RCC 7860 (cell line): ENCODE measurements around the gene TIMM17A.

Source experiments
- DNase-seq: peaks from one replicate; pipeline ENCODE4 v3.0.0-alpha.2; 2015; ENCODE audit warnings: low spot score
- FAIRE-seq: peaks from 2 replicates; lab custom pipeline; 2012; peaks lifted over from hg19 to GRCh38; lab: Jason Lieb, UNC

Gene TIMM17A

DNA sequence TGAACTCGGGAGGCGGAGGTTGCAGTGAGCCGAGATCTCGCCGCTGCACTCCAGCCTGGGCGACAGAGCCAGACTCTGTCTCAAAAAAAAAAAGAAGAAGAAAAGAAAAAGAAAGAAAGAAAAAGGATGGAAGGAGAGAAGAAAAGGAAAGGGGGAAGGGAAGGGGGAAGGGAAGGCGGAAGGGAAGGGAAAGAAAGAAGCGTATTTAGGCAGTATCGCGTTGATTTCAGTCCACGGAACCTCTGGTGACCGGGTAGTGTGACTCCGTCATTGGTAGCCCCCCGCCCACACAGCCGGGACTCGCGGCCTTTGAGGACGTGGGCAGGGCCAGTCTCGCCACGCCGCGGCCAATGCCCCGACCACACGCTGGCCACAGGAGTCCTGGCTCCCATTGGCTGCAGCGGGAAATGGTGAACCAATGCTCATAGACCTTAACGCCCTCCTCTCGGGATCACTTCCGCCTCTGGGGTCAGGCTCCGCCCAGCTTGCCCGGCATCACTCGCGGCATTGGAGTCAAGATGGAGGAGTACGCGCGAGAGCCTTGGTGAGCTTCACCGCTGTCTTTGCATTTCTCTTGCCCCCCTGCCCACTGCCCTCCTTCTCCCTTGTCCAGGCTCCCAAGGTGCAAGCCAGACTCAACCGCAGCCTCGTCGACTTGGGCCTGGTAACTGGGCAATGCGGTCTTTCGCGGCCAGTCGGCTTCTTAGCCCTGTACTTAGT, at the start of gene TIMM17A:
Gene TIMM17A (plus strand): TSS at position 495 of the 720 bp plus-strand sequence. CDS start 24 bp downstream, at position 519.
- DNase-seq = peak; percentile 96
- FAIRE-seq = peak; percentile 92

DNA sequence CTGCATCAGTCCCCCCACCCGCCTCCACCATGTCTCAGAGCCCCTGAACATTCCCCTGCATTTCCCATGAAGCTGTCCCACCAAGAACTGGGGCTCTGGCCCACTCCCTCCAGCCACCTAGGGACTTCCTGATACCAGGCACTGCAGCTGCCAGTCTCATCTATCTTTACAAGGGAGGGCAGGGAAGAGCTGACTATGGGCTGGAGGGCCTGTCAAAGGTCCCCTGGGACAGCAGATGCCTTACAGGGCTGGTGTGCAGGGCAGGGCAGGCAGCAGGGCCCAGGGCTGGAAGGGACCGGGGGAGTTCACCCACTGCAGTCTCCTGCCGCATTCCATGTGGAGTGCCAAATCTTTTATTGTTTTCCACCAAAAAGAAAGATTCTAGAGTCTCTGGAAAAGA, 49.0 kb upstream of the TIMM17A start:
- FAIRE-seq = no peak
- no peak for DNase-seq

- FAIRE-seq (no peak), DNase-seq (no peak)
Measured at GRCh38 chr1:201907621-201908020, 47.7 kb upstream of the TIMM17A start.

DNA sequence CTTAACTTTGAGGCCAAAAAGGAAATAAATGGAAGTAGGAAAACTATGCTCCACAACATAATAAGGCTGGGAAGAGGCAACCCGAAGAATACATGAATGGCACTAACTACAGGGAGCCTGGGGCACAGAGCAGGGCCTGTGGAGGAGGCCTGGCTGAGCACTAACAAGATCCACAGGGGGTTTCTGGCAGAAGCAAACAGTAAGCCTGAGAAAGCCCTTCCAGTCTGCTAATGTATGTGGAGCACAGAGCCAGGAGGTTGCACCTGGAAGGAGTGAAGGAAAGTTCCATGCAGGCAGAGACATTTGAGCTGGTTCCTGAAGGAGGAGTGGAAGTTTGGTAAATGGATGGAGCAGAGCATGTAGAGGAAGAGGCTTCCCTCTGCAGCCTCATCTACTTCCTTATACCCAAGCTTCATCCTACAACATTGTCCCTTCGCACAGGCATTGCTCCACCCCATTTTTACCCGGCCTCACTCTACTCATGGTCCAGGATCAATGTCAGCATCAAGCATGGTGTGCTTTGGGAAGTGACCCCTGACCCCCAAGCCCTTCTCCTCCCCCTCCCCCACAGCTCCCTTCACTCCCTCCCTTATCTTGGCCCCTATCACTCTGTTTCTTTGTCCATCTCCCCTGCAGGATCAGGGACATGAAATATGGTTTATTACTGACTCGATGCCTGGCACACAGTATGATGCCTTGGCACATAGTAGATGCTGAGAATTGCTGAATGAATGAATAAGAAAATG, 43.3 kb upstream of the TIMM17A start:
- FAIRE-seq (no peak), DNase-seq (no peak)

DNA sequence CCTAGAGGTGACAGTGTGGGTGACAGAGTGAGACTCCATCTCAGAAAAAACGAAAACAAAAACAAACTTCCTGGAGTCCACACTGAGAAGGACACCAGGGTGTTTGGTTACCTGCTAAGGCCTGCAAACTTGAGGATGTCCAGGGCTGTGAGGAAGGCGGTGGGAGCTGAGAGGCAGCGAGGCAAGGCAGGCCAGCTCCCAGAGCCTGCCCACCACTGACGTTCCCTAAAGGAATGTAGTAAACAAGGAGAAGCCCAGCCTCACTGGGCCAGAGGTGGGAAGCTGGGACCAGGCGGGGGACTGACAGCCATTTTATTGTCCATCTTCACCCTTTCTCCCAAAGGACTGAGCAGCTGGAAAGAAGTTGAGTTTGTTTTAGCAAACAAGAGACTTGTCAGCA, 42.5 kb upstream of the TIMM17A start:
- no peak for FAIRE-seq

DNA sequence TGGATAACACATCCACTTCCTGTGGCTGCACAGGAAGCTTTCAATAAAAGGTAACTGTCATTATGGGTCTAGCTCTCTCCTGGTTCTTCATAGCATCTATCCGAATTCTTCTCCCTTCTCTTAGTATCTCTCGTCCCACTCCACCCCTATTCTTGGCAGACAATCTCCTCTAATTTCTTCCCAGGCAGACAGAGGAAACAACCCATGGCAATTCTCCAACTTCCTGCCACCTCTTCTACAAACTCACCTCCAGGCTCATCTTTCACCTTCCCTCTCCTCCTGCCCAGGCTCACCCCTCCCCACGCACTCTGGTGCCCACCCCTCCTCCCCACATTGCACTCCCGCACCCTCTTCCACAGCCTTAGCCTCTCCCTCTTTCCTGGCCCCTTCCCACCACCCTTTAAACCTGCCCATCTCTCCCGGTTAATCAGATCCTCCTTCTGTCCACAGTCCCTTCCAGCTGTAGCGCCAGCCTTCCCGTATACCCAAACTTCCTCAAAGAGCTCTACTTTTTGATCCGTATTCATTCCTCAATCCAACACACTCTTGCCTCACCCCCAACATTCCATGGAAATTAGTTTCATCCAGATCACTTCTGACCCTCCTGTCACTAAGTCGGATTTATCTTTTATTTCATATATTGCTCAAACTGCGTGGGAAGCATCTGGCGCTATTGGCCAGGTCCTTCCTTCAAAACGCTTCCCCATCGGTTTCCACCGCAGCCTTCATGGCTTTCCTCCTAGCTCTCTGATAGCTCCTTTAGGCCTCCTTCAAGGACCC, 40.7 kb upstream of the TIMM17A start:
- FAIRE-seq = no peak
- no peak for DNase-seq

More for the DNA sequence above, 42.5 kb upstream of the TIMM17A start:
- DNase-seq = no peak

GRCh38 chr1:201916649-201917249, 38.6 kb upstream of the TIMM17A start:
- FAIRE-seq (peak; percentile 58), DNase-seq (peak; percentile 87)

DNA sequence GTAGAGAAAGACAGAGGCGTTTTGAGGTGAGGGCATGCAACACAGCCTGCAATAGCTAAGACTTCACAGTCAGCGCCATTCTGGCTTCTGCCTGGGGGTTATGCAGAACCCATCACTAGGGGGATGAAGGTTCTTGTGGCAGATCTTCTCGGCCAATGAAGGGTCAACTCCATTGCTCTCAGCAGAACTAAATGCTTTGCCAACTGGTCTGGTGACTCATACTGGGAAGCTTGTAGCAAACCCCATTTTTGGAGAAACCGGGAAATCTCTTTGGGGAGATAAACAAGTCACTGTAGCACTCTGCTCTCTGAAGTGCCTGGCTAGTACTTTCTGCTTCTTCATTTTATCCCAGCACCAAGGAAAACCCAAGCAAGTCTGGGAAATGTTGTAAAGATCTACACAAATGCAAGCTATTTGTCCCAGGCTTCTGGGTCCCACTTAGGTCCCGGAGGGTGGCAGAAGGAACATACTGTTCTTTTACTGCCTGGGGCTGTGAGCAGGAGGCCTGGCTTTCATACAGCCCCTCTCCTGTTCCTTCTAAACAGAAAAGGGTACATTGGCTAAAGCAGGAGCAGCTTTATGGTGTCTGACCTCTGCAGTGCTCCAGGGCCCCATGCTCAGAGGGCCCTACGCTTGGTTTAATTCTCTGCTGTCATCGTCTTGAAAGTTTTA, 37.8 kb upstream of the TIMM17A start:
- FAIRE-seq (no peak), DNase-seq (peak; percentile 6)

- DNase-seq (no peak), FAIRE-seq (no peak)
Measured at GRCh38 chr1:201918343-201918742, 37.0 kb upstream of the TIMM17A start.

- FAIRE-seq (no peak), DNase-seq (no peak)
Measured at GRCh38 chr1:201921952-201922558, 33.2 kb upstream of the TIMM17A start.

DNA sequence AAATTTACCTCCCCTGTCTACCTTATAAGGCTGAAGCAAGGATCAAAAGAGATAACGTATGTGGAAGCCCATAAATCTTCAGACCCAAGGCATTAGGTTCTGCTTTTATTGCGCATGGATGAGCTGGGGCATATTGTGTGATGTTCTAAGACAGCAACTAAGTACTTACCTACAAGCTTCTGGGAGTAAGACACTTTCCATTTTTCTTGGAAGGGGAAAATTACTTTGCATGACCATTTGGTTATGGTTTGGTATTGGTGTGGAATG, 30.1 kb upstream of the TIMM17A start:
- FAIRE-seq (no peak), DNase-seq (no peak)

DNA sequence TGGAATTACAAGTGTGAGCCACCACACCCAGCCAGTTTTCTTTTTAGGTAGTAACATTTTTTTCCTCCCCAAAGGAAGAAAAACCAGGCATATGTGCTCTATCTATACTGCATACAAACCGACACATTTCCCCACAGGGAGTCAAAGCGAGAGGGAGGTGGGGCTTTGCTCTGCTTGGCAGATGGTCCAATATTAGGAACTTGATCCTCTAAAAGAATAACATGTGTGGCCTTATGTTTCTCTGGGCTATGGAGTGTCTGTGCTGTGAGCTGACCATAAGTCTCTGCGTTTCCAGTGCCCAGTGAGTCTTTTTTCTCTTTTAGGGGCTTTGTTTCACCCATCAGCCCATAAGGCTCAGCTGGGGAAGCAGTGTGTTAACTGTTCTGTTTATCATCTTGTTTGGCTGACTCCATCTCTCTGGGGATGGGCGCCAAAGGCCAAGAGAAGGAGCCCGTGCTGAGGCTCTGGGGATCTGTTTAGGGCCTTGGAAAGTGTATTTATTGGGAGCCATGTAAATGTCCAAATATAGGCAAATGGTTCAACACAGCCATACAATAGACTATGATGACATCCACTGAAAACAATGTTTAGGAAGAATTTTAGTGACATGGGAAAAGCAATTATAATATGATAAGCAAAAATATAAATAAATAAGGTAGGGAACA, 29.2 kb upstream of the TIMM17A start:
- FAIRE-seq (no peak), DNase-seq (no peak)

DNA sequence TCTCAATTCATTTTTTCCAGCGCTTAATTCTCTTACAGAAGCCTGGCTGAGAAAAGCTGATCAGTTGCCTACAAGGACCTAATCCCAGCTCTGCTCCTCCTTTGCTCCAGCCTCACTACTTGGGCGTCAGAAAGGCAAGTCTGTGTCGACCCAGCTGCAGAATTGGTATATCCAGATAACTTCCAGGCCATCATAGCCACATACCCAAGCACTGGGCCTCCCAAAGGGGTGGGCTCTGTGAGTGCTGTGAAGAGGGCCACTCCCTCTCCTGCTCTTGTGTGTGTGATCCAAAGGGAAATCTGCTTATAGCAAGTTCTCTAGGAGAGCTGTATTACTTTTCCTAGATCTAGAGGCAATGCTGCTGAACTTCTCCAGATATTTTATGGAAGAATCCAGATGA, 27.0 kb upstream of the TIMM17A start:
- FAIRE-seq (no peak), DNase-seq (no peak)

- no peak for FAIRE-seq
- no peak for DNase-seq
Measured at GRCh38 chr1:201930137-201930536, 25.2 kb upstream of the TIMM17A start.

DNA sequence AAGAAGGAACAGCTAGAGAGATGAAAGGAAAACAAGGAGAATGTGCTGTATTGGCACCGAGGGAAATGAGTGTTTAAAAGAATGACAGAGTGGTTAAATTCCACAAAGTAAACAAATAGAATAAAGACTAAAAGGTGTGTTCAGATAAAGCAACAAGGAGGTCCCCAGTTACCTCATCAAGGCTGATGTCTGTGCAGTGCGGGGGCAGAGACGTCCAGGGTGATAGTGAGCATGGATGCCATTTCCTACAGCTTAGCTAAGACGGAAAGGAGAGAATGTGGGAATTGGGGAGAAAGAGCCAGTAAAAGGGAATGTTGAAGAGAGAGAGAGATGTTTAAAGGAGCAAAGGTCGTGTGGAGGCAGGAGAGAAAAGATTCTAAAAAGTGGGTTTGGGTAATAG, 24.5 kb upstream of the TIMM17A start:
- no peak for FAIRE-seq

DNA sequence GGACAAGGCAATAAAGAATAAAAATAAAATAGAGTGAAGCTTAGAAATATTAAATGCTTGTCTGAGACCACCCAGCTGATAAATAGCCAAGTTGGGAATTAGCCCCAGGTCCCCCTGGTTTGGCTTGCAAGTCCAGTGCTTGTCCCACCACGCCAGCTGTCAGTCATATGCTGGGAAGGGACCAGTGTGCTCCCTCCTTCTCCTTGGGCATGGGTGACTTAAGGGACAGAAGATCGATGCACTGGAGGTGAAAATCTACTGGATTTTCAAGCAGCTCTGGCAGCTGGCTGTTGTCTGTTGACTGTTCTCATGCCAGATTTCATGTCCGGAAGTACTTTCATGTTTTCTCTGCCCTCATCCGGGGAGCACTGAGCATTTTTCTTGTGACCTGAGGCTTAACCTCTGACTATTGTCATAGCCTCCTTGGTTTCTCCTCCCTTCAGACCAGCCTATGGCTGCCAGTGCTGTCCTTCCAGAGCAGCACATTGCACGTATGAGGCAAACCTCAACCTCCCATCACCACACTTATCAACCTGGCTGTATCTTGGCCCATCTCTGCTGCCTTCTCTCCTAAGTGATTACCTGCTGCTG, 21.4 kb upstream of the TIMM17A start:
- FAIRE-seq (no peak), DNase-seq (peak; percentile 8)

More for the DNA sequence above, 24.5 kb upstream of the TIMM17A start:
- no peak for DNase-seq

GRCh38 chr1:201937624-201938213, 17.6 kb upstream of the TIMM17A start:
- FAIRE-seq (no peak), DNase-seq (peak; percentile 41)

DNA sequence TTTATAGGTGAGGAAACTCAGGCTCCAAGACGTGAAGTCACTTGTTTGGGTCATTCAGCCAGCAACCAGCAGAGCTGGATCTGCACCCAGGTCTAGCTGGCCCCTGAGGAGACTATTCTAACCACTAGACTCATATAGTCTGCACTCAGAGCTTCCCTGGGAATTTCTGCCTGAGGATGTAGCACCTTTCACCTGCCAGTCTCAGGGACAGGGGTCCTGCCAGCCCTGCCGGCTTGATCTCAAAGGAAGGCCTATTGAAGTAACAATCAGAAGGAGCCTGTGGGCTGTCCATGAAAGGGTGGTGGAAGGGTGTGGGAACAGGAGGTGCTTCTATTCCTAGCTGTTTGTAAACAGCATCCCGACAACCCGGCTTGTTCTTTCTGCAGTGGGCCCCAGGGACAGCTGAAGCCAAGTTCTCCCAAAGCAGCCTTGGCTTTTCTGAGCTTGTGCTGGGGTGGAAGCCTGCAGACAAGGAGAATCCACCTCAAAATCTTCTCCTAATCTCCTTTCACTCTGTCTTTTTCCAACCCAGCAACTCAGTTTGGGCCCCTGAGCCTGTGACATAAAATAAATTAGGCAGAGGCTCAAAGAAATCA, 16.8 kb upstream of the TIMM17A start:
- FAIRE-seq = no peak
- no peak for DNase-seq

DNA sequence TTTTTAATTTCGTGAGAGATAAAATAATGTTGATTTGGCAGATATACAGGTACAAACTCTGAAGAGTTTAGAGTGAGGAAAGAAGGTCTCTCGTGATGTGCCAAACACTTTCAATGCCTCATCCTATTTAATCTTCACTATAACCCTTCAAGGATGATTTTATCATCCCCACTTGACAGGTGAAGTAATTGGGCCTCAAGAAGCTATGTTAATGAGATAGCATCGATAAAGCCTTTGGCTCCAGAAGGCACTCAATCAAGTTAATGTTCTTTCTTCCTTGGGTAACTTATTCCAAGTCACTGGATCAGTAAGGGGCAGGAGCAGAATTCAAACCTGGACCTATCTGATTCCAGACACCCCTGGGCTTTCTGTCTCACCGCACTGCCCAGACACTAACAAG, 16.2 kb upstream of the TIMM17A start:
- DNase-seq = no peak

More for the DNA sequence above, 16.2 kb upstream of the TIMM17A start:
- no peak for FAIRE-seq
